HepG2 (cell line): Measurements from ENCODE around the gene CLMP. TPM values are rescaled to one million over a fixed set of nuclear protein-coding genes. Genes with fewer than 3 reads are reported as not detected.

ENCODE experiments used
- ATAC-seq: fragments of 200-7000 bp; cut with Tn5 transposase; 3 replicates; pipeline ENCODE4 v1.9.1; 2020; ENCODE audit warnings: mild to moderate bottlenecking, moderate library complexity
- BruUV-seq: library from RNA; stranded (reverse); fragments of 400-500 nt; replicated peaks from 2 replicates; lab custom pipeline; 2021; lab: Mats Ljungman, UMichigan
- CTCF ChIA-PET: fragments of 300-600 bp; formaldehyde crosslinking; extraction: SDS; loops from one replicate; lab custom pipeline; 2021; ENCODE audit warnings: low total read pairs, inconsistent platforms, low intra/inter-chr PET ratio; lab: Yijun Ruan, JAX
- POLR2A ChIA-PET: fragments of 350-600 bp; sonication (Branson Sonifier 250); formaldehyde crosslinking; loops from one replicate; lab custom pipeline; 2020; ENCODE audit warnings: antibody characterized with exemption, inconsistent platforms; lab: Yijun Ruan, JAX
- DNase-seq: peaks from one replicate; pipeline ENCODE4 v3.0.0-alpha.2; 2015; ENCODE audit warnings: low spot score
- FAIRE-seq: peaks from 3 replicates; lab custom pipeline; 2011; peaks lifted over from hg19 to GRCh38; lab: Jason Lieb, UNC
- H2AFZ ChIP-seq: one replicate; pipeline ENCODE4 v1.6.1; 2011; ENCODE audit warnings: low read length, inconsistent platforms
- H3K27ac ChIP-seq: fragments of 300-600 bp; 3 replicates; pipeline ENCODE4 v1.8.0; 2011; ENCODE audit warnings: mixed run types, mild to moderate bottlenecking, mixed read lengths, low read length, inconsistent platforms; ENCODE audit not compliant: insufficient read depth; ENCODE audit errors: extremely low read length
- H3K27me3 ChIP-seq, 2 experiments: fragments of 200-600 bp in 1 of 2; 2 replicates in 1 of 2; 3 replicates in 1 of 2; pipeline versions ENCODE4 v1.6.0 to v1.8.0; 2011; ENCODE audit warnings: low read length in 2 of 2, mild to moderate bottlenecking in 2 of 2, moderate library complexity in 2 of 2, inconsistent platforms in 1 of 2; ENCODE audit not compliant: insufficient read depth in 2 of 2, control insufficient read depth in 1 of 2
- H3K36me3 ChIP-seq, 2 experiments: fragments of 200-600 bp in 1 of 2; replicated peaks in 1 of 2; 2 replicates in 1 of 2; 3 replicates in 1 of 2; pipeline versions ENCODE4 v1.5.1 to v1.8.0; 2011; ENCODE audit warnings: low read length in 2 of 2, inconsistent platforms in 1 of 2; ENCODE audit not compliant: insufficient read depth in 2 of 2, control insufficient read depth in 1 of 2
- H3K4me1 ChIP-seq: 2 replicates; pipeline ENCODE4 v1.5.1; 2012; ENCODE audit warnings: low read length, inconsistent platforms; ENCODE audit not compliant: insufficient read depth
- H3K4me2 ChIP-seq: 2 replicates; pipeline ENCODE4 v1.6.0; 2011; ENCODE audit warnings: low read depth, low read length, inconsistent platforms
- H3K4me3 ChIP-seq, 3 experiments: fragments of 200-600 bp in 1 of 3; sonication (generic), shearing (Covaris generic) in 1 of 3; replicated peaks in 1 of 3; 2 replicates each; pipeline ENCODE4 v1.5.1; 2011 to 2016; ENCODE audit warnings: low read length in 3 of 3, inconsistent platforms in 2 of 3, low read depth in 2 of 3, mild to moderate bottlenecking in 2 of 3, control low read depth in 1 of 3, mixed read lengths in 1 of 3; ENCODE audit not compliant: insufficient read depth in 1 of 3
- H3K79me2 ChIP-seq: one replicate; pipeline ENCODE4 v1.6.1; 2011; ENCODE audit warnings: low read length, inconsistent platforms; ENCODE audit not compliant: insufficient read depth
- H3K9ac ChIP-seq: 2 replicates; pipeline ENCODE4 v1.6.0; 2011; ENCODE audit warnings: mild to moderate bottlenecking, low read depth, low read length, inconsistent platforms; ENCODE audit not compliant: insufficient read depth
- H3K9me3 ChIP-seq: 2 replicates; pipeline ENCODE4 v1.5.1; 2012; ENCODE audit warnings: mild to moderate bottlenecking, low read length
- H4K20me1 ChIP-seq: 2 replicates; pipeline ENCODE4 v1.6.0; 2011; ENCODE audit warnings: inconsistent platforms, mild to moderate bottlenecking, low read length, moderate library complexity; ENCODE audit not compliant: insufficient read depth
- HNRNPUL1 ChIP-seq: fragments of 200-400 bp; formaldehyde crosslinking; IDR thresholded peaks from 2 replicates; pipeline ENCODE4 v1.6.1; 2017; ENCODE audit warnings: low read depth, mild to moderate bottlenecking, low read length, moderate library complexity
- KAT2B ChIP-seq: fragments of 150-350 bp; IDR thresholded peaks from 2 replicates; pipeline ENCODE4 v1.6.1; 2014; ENCODE audit warnings: low read depth, low read length, borderline replicate concordance
- KLF9 ChIP-seq: IDR thresholded peaks from 2 replicates; pipeline ENCODE4 v1.6.1; 2016; ENCODE audit warnings: low read depth
- NFRKB ChIP-seq: fragments of 450-650 bp; IDR thresholded peaks from 2 replicates; pipeline ENCODE4 v1.6.1; 2017
- RFXAP ChIP-seq: sonication (generic); formaldehyde crosslinking; IDR thresholded peaks from 2 replicates; pipeline ENCODE4 v1.4.0; 2020; ENCODE audit warnings: missing genetic modification reagents, borderline replicate concordance
- TAF1 ChIP-seq: sonication (generic); formaldehyde crosslinking; IDR thresholded peaks from 2 replicates; pipeline ENCODE4 v1.4.0; 2020; ENCODE audit warnings: missing genetic modification reagents
- TARDBP ChIP-seq: sonication (generic); formaldehyde crosslinking; IDR thresholded peaks from 2 replicates; pipeline ENCODE4 v1.8.0; 2022; ENCODE audit warnings: mild to moderate bottlenecking, missing genetic modification reagents
- TCF12 ChIP-seq, 2 experiments: fragments of 450-650 bp in 1 of 2; sonication (generic) in 1 of 2; formaldehyde crosslinking in 1 of 2; IDR thresholded peaks; 2 replicates each; pipeline versions ENCODE4 v1.6.1 to v1.8.0; 2017 to 2022; ENCODE audit warnings: antibody characterized with exemption in 1 of 2, mild to moderate bottlenecking in 1 of 2, missing genetic modification reagents in 1 of 2, moderate library complexity in 1 of 2
- ZBTB3 ChIP-seq: sonication (generic); formaldehyde crosslinking; IDR thresholded peaks from 2 replicates; pipeline ENCODE4 v1.4.0; 2020; ENCODE audit warnings: low read depth, mild to moderate bottlenecking, moderate library complexity, missing genetic modification reagents, borderline replicate concordance
- ZNF646 ChIP-seq: sonication (generic); formaldehyde crosslinking; IDR thresholded peaks from 2 replicates; pipeline ENCODE4 v1.9.0; 2021; ENCODE audit warnings: mild to moderate bottlenecking, missing genetic modification reagents
- ZNF879 ChIP-seq: sonication (generic); formaldehyde crosslinking; IDR thresholded peaks from 2 replicates; pipeline ENCODE4 v1.8.1; 2023; ENCODE audit warnings: missing genetic modification reagents
- WGBS: methylation state at CpG from one replicate; pipeline ENCODE4 v1.1.6; 2017; ENCODE audit warnings: low lambda C conversion rate; 5-methylcytosine and 5-hydroxymethylcytosine counted together
- in situ Hi-C: cut with HindIII; loops from 2 replicates; pipeline ENCODE4 v1.10.0; 2017; ENCODE audit warnings: low pct_unique_long_range_greater_than_20kb; ENCODE audit not compliant: extremely low pct_ligation_motif_present
- intact Hi-C: fragments of 100-400 bp; cut with micrococcal nuclease; formaldehyde crosslinking; loops from one replicate; pipeline ENCODE4 v1.10.0; 2022; ENCODE audit not compliant: unreplicated experiment
- polyA plus RNA-seq, 8 experiments: library from polyadenylated mRNA; depleted of rRNA in 3 of 8; stranded (reverse) in 7 of 8; unstranded in 1 of 8; fragments of >200 nt; fragmentation: Illumina TruSeq in 4 of 8; extraction: Trizol in 4 of 8; gene quantifications; 2 replicates each; pipeline versions ENCODE4 v1.2.1 to v1.2.3, GENCODE V29; 2011 to 2016; ENCODE audit warnings: low read depth in 4 of 8, missing spikeins in 1 of 8, mixed read lengths in 1 of 8; ENCODE audit not compliant: insufficient read depth in 1 of 8
- total RNA-seq, 5 experiments: library from RNA; depleted of rRNA; stranded (reverse); fragments of >200 nt; fragmentation: Illumina TruSeq; extraction: Trizol; gene quantifications; 2 replicates each; pipeline ENCODE4 v1.2.3, GENCODE V29; 2016; ENCODE audit warnings: low read depth in 1 of 5
- TF ChIP-seq, protein P1 (sequence below): sonication (generic); formaldehyde crosslinking; IDR thresholded peaks from 2 replicates; pipeline ENCODE4 v1.4.0; 2020; ENCODE audit warnings: missing genetic modification reagents, borderline replicate concordance
- TF ChIP-seq, protein P2 (sequence below): sonication (generic); formaldehyde crosslinking; IDR thresholded peaks from 2 replicates; pipeline ENCODE4 v1.5.0; 2020; ENCODE audit warnings: missing genetic modification reagents, mild to moderate bottlenecking, borderline replicate concordance
- TF ChIP-seq, protein P3 (sequence below): sonication (generic); formaldehyde crosslinking; IDR thresholded peaks from 2 replicates; pipeline ENCODE4 v1.4.0; 2020; ENCODE audit warnings: missing genetic modification reagents

The CLMP gene
- total and polyA plus RNA-seq, 2 of the 13 experiments (the other 11 are each of a cell fraction or from before 2014, with no cell fraction given), result not detected

DNA sequence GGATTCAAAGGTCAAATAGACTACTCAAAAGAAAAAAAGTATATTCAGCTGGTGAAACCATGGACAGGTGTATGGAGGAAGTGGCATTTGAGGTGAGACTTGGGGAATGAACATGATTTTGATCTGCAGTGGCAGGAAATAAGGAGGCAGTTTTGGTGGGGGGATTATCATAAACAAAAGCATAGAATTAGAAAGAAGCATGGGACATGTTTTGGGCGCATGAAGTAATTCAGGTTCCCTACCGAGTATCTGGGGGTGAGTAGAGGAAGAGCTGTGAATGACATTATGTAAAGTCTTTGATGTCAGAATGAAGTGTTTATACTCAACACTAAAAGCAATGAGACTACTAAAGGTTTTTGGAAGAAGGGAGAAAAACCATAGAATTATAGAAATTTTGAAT, 3.1 kb downstream of the CLMP start:
- no peaks in the 10 kb centered on the region for H3K4me1 ChIP-seq
- no peak for TF ChIP-seq ZNF646 (CRISPR knock-in tag)
- no peak for TF ChIP-seq TARDBP (CRISPR knock-in tag)
- TF ChIP-seq RFXAP (CRISPR knock-in tag), result no peak
- TF ChIP-seq HNRNPUL1, result no peak
- TF ChIP-seq, protein P1, sequence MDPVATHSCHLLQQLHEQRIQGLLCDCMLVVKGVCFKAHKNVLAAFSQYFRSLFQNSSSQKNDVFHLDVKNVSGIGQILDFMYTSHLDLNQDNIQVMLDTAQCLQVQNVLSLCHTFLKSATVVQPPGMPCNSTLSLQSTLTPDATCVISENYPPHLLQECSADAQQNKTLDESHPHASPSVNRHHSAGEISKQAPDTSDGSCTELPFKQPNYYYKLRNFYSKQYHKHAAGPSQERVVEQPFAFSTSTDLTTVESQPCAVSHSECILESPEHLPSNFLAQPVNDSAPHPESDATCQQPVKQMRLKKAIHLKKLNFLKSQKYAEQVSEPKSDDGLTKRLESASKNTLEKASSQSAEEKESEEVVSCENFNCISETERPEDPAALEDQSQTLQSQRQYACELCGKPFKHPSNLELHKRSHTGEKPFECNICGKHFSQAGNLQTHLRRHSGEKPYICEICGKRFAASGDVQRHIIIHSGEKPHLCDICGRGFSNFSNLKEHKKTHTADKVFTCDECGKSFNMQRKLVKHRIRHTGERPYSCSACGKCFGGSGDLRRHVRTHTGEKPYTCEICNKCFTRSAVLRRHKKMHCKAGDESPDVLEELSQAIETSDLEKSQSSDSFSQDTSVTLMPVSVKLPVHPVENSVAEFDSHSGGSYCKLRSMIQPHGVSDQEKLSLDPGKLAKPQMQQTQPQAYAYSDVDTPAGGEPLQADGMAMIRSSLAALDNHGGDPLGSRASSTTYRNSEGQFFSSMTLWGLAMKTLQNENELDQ (CRISPR knock-in tag), result no peak
- no peak for TF ChIP-seq KAT2B
- TF ChIP-seq ZBTB3 (CRISPR knock-in tag), result no peak
- TF ChIP-seq, protein P2, sequence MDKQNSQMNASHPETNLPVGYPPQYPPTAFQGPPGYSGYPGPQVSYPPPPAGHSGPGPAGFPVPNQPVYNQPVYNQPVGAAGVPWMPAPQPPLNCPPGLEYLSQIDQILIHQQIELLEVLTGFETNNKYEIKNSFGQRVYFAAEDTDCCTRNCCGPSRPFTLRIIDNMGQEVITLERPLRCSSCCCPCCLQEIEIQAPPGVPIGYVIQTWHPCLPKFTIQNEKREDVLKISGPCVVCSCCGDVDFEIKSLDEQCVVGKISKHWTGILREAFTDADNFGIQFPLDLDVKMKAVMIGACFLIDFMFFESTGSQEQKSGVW, result no peak
- no peak for TF ChIP-seq TAF1 (CRISPR knock-in tag)
- no peak for TF ChIP-seq KLF9 (CRISPR knock-in tag)
- TF ChIP-seq TCF12 (IDR thresholded peaks at IDR 0.05), result no peak
- no peak for TF ChIP-seq TCF12 (CRISPR knock-in tag; IDR thresholded peaks at IDR 0.05)
- no peak for TF ChIP-seq NFRKB
- TF ChIP-seq ZNF879 (CRISPR knock-in tag), result no peak
- TF ChIP-seq, protein P3, sequence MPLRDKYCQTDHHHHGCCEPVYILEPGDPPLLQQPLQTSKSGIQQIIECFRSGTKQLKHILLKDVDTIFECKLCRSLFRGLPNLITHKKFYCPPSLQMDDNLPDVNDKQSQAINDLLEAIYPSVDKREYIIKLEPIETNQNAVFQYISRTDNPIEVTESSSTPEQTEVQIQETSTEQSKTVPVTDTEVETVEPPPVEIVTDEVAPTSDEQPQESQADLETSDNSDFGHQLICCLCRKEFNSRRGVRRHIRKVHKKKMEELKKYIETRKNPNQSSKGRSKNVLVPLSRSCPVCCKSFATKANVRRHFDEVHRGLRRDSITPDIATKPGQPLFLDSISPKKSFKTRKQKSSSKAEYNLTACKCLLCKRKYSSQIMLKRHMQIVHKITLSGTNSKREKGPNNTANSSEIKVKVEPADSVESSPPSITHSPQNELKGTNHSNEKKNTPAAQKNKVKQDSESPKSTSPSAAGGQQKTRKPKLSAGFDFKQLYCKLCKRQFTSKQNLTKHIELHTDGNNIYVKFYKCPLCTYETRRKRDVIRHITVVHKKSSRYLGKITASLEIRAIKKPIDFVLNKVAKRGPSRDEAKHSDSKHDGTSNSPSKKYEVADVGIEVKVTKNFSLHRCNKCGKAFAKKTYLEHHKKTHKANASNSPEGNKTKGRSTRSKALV (CRISPR knock-in tag), result no peak

More for the DNA sequence above, 3.1 kb downstream of the CLMP start:
- no TSS peak for BruUV-seq
- H3K4me3 ChIP-seq, result no peak overlapping the region
- no peak overlapping the region for H2AFZ ChIP-seq
- POLR2A ChIA-PET, result no interaction called here
- DNase-seq (no peak), FAIRE-seq (no peak), ATAC-seq (no peak)
- H3K9ac ChIP-seq, result no peak overlapping the region
- in situ Hi-C loops, result no loop called here
- H4K20me1 ChIP-seq, result no peaks in the 10 kb centered on the region
- WGBS, result 39% methylated on average over 2 of the region's 2 CpGs
- CTCF ChIA-PET, result no interaction called here
- no peaks in the 10 kb centered on the region for H3K79me2 ChIP-seq
- no peak overlapping the region for H3K4me2 ChIP-seq
- no peak overlapping the region for H3K27ac ChIP-seq
- H3K27me3 ChIP-seq, result peaks cover 4 to 57% of the 10 kb centered on the region in 2 experiments
- intact Hi-C loops, result no loop called here
- no peaks in the 10 kb centered on the region for H3K9me3 ChIP-seq
- no peaks in the 10 kb centered on the region for H3K36me3 ChIP-seq
